HG03039 (cell line): ENCODE measurements around the gene MLPH.
A peak's percentile ranks its signal among the peaks of the same experiment; 100 is the strongest.
"Not testable (repeated sequence)": the region's sequence is repeated elsewhere in the genome, so short reads cannot be mapped to it uniquely, and the experiment has no call there.

Source experiments
- ATAC-seq: cut with Tn5 transposase; IDR thresholded peaks from one replicate; pipeline ENCODE4 v1.9.1; 2021; ENCODE audit warnings: mild to moderate bottlenecking, moderate library complexity; ENCODE audit not compliant: unreplicated experiment

The MLPH gene

GRCh38 chr2:237456200-237456843 is 30.7 kb upstream of the MLPH start:
- ATAC-seq, result no peak

DNA sequence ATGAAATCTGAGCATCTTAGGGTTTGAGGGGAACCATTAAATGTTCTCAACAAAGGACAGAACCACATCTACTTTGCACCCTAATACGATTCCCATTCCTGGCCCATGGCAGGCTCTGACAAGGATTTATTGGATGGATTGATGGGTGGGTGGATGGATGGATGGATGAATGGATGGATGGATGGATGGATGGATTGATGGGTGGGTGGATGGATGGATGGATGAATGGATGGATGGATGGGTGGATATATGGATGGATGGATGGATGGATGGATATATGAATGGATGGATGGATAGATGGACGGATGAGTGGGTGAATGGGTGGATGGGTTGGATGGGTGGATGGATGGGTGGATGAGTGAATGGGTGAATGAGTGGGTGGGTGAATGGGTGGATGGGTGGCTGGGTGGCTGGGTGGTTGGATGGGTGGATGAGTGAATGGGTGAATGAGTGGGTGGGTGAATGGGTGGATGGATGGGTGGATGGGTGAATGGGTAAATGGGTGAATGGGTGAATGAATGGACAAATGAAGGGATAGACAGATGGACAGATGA is 29.6 kb upstream of the MLPH start:
- ATAC-seq, result no peak

- ATAC-seq, result no peak
Observed at GRCh38 chr2:237458519-237458918, 28.5 kb upstream of the MLPH start.

GRCh38 chr2:237459226-237459625 is 27.8 kb upstream of the MLPH start:
- ATAC-seq, result no peak

DNA sequence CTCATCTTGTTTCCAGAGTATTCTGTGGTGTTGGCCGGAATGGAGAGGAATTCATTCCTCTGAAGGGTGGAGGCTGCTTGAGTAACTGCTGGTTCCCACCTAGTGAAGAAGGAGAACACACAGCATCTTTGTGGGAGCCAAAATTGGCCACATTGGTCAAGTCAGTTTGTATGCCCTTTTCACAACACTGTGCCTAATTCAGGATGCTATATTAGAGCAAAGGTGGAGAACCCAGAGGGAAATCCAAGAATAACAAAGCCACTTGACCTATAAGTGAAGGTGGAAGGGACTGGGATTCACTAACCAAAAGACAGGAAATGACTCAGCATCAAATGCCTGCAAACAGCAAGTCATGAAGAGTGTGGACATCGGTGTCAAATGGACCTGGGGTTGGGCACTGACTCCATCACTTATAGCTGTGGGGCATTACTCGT is 27.3 kb upstream of the MLPH start:
- no peak for ATAC-seq

GRCh38 chr2:237464757-237465391 is 22.2 kb upstream of the MLPH start:
- no peak for ATAC-seq

DNA sequence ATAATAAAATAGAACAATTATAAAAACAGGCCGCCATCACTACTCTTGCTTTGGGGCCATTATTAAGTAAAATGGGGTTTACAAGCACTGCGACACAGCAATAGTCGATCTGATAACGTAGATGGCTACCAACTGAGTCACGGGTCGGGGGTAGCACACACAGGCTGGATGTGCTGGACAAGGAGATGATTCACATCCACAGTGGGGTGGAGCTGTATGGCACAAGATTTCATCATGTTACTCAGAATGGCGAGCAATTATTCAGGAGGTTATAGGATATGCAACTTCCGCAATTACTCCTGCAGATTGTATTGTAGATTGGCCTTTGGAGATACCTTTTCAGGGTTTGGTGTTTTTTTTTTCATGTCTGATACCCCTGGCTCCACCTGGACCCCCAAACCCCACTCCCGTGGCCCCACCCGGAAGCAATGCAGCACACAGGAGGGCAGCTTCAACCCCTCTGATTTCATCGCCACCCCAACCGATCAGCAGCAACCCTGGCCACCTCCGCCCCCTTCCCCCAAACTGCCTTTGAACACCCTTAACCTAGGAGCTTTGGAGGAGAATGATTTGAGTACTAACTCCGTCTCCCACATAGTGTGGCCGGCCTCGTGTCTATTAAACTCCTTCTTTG is 21.4 kb upstream of the MLPH start:
- no peak for ATAC-seq

DNA sequence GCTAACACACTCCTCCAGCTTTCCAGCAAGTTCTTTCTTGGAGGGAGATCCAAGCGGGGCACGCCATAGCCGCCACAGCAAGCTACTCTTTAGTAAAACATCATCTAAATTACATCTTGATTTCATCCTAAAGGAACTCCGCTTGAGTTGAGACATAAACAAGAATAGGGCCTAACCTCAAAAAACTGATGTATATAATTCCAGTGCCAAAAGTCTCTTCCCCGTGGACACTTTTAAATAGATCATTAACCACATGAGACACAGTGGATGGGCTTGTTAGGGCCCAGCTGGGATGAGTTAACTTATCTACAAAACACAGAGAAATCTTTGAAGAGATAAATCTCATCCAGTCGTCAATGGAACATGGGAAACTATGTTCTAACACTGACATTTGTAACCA is 20.8 kb upstream of the MLPH start:
- no peak for ATAC-seq

DNA sequence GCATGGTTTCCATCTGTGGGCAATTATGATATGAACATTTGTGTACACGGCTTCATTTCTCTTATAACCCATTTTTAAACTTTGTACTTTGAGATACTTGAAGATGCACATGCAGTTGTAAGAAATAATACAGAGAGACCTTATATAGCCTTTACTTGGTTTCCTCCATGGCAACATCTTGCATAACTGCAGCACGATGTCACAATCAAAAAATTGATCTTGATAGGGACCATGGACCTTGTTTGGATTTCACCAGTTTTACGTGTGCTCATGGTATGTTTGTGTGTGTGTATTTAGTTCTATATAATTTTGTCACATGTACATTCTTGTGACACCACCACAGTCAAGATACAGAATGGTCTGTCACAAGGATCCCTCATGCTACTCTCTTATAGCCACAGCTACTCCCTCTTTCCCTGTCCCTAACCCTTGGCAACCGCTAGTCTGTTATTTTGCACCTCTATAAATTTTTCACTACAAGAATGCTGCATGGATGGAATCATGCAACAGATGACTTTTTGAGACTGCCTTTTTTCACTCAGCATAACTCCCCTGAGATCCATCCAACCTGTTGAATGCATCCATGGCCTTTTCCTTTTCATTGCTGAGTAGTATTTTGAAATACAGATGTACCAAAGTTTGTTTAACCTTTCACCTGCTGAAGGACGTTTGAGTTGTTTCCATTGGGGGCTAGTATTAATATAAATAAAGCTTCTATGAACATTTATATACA is 19.4 kb upstream of the MLPH start:
- no peak for ATAC-seq

DNA sequence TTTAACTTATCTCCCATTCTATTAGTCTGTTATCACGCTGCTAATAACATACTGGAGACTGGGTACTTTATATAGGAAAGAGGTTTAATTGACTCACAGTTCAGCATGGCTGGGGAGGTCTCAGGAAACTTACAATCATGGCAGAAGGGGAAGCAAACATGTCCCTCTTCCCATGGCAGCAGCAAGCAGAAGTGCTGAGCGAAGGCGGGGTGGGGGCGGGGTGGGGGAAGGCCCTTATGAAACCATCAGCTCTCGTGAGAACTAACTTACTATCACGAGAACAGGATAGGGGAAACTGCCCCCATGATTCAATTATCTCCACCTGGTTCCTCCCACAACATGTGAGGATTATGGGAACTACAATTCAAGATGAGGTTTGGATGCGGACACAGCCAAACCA is 17.6 kb upstream of the MLPH start:
- ATAC-seq, result not testable (repeated sequence)

GRCh38 chr2:237469849-237470248 is 17.2 kb upstream of the MLPH start:
- no peak for ATAC-seq

- ATAC-seq, result no peak
Observed at GRCh38 chr2:237470914-237471313, 16.1 kb upstream of the MLPH start.

- no peak for ATAC-seq
Observed at GRCh38 chr2:237471438-237472186, 15.4 kb upstream of the MLPH start.

- no peak for ATAC-seq
Observed at GRCh38 chr2:237472187-237472712, 14.8 kb upstream of the MLPH start.

DNA sequence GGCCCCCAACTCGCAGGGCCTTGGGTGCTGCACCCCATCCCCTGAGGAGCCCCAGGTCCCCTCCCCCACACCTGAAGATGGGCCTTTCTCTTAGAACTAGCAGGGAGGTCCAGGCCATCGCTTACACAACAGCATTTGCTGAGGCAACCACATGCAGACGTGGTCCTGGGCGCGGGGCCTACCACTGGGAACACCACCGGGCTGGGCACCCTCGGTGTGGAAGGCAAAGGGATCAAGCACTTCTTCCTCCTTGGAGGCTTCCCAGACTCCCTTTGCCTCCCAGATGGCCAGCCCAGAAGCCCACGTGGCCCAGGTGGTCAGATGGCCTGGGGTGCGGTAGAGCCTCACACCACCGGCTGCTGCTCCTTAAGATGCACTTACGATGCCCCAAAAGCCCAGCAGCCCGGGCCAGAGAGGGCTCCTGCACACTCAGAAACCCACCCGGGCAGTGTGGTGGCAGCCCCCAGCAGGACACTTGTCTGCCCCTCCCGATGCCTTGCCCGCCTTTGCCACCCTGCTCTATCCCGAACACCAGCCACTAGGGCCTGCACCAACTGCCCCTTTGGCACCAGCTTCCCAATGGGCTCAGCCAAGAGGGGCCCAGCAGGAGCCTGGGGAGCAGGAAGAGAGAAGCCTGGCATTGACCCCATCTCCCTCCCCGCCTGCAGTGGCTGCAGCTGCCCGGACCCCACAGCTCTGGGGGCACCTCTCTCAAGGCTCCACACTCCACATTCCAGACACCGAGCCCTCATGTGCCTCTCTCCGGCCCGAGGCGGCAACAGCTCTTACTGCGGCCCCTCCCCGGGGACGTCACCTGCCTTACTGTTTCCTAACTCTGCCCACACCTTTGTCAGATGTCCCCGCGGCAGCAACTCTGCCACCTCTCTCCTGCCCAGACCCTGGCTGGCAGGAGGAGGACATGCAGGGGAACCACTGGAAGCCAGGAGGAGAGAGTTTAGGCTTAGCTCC is 13.9 kb upstream of the MLPH start:
- no peak for ATAC-seq

GRCh38 chr2:237473878-237474441 is 13.1 kb upstream of the MLPH start:
- ATAC-seq, result no peak

- no peak for ATAC-seq
Observed at GRCh38 chr2:237474442-237474911, 12.6 kb upstream of the MLPH start.

DNA sequence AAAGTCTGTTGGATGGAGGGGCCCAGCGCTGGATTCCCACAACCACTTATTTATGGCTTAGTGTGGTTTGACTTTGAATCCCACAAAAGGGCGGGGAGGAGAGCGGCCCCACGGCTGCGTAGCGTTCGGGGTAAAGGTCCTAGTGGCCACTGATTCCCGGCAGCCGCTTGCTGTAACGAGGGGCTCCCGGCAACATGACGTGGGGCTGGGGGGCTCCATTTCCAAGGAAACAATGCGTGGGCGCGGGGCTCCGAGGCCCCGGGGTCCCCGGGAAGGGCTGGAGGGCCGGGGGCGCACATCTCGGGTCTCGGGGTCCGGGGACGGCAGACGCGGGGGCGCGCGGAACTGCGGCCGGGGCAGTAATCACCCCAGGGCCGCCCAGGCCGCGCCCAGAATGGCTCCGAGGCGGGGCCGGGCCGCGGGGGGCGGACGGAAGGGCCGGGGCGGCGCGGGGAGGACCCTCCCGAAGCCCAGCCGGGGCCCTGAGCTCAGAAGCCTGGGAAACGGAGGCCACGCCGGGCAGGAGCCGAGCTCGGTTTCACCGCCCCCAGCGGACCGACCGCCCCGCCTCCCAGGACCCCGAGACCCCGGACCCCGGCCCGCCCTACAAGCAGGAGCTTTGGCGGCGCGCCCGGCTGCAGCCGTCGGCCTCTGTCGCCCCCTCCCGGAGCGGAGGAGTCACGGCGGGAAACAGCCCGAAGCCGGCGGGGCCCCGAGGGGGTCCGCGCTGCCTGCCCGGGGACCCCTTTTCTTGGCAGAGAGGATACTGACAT is 11.9 kb upstream of the MLPH start:
- ATAC-seq, result peak; percentile 75
